Loucy (cell line): ENCODE data around the gene NAGPA.

Experiments
- H2AFZ ChIP-seq: fragments of 200-600 bp; sonication (generic); 2 replicates; pipeline ENCODE4 v1.6.0; 2016; ENCODE audit warnings: antibody characterized with exemption, mild to moderate bottlenecking, low read length, moderate library complexity
- H3F3A ChIP-seq: fragments of 200-600 bp; 2 replicates; pipeline ENCODE4 v1.6.0; 2016; ENCODE audit warnings: antibody characterized with exemption, low read depth, mild to moderate bottlenecking
- H3K27me3 ChIP-seq: fragments of 200-600 bp; sonication (generic); 2 replicates; pipeline ENCODE4 v1.6.1; 2014; ENCODE audit warnings: low read length, mild to moderate bottlenecking; ENCODE audit not compliant: insufficient read depth, poor library complexity, severe bottlenecking
- H3K36me3 ChIP-seq: fragments of 200-600 bp; sonication (generic); 2 replicates; pipeline ENCODE4 v1.6.1; 2016; ENCODE audit warnings: low read length; ENCODE audit not compliant: insufficient read depth
- H3K4me1 ChIP-seq: fragments of 200-600 bp; sonication (generic); 2 replicates; pipeline ENCODE4 v1.5.1; 2014; ENCODE audit warnings: low read length, mild to moderate bottlenecking; ENCODE audit not compliant: insufficient read depth, poor library complexity, severe bottlenecking
- H3K4me2 ChIP-seq: fragments of 200-600 bp; sonication (generic); 2 replicates; pipeline ENCODE4 v1.6.0; 2014; ENCODE audit warnings: antibody characterized with exemption, low read length, low read depth, mild to moderate bottlenecking; ENCODE audit not compliant: poor library complexity, severe bottlenecking
- H3K4me3 ChIP-seq: fragments of 200-600 bp; sonication (generic); 2 replicates; pipeline ENCODE4 v1.5.1; 2014; ENCODE audit warnings: low read length, mild to moderate bottlenecking, mixed read lengths; ENCODE audit not compliant: poor library complexity, severe bottlenecking
- H3K79me2 ChIP-seq: fragments of 200-600 bp; sonication (generic); 2 replicates; pipeline ENCODE4 v1.6.1; 2014; ENCODE audit warnings: low read length; ENCODE audit not compliant: insufficient read depth
- H3K9ac ChIP-seq: fragments of 200-600 bp; sonication (generic); 2 replicates; pipeline ENCODE4 v1.6.0; 2014; ENCODE audit warnings: mild to moderate bottlenecking, low read depth, low read length, moderate library complexity; ENCODE audit not compliant: poor library complexity, severe bottlenecking
- H3K9me2 ChIP-seq: fragments of 200-600 bp; sonication (generic); replicated peaks from 2 replicates; pipeline ENCODE4 v1.6.1; 2016; ENCODE audit warnings: low read depth, low read length, mixed read lengths
- H3K9me3 ChIP-seq: fragments of 200-600 bp; sonication (generic); 2 replicates; pipeline ENCODE4 v1.6.1; 2014; ENCODE audit warnings: mild to moderate bottlenecking, antibody characterized with exemption, low read length, low read depth; ENCODE audit not compliant: insufficient read depth
- H4K20me1 ChIP-seq: fragments of 200-600 bp; sonication (generic); 2 replicates; pipeline ENCODE4 v1.6.0; 2014; ENCODE audit warnings: antibody characterized with exemption, low read length, mild to moderate bottlenecking; ENCODE audit not compliant: insufficient read depth, poor library complexity, severe bottlenecking
- EZH2phosphoT487 ChIP-seq: fragments of 200-600 bp; IDR thresholded peaks from 2 replicates; pipeline ENCODE4 v1.6.1; 2018; ENCODE audit warnings: antibody characterized with exemption, mild to moderate bottlenecking, moderate library complexity, borderline replicate concordance
- TF ChIP-seq, protein P1 (sequence below): fragments of 200-600 bp; sonication (generic); conservative IDR thresholded peaks from 2 replicates; pipeline ENCODE4 v1.5.1; 2014; ENCODE audit warnings: mild to moderate bottlenecking, antibody characterized with exemption, low read length

Gene NAGPA

DNA sequence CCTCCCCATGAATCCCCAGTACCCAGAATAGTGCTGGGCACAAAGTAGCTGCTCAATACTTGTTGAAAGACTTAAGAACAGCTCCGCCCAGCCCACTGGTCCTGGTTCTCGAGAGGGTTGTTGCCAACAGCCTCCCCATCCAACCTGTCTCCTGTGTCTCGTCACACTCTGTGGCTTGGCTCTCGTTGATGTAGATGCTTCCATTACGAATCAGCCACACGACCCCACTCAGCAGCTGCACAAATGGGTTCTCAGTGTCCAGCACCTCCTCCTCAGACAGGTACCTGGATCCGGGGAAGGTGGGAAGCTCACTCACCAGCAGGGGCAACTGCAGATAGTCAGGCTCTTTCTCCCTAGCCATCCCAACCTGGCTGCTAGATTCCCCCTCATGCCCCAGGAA, 2.1 kb downstream of the NAGPA start:
- Histone ChIP-seq H3K4me1 (no peaks in the 10 kb centered on the region), H3K9me3 (no peaks in the 10 kb centered on the region), H3F3A (no peaks in the 10 kb centered on the region), H3K27me3 (no peaks in the 10 kb centered on the region), H2AFZ (no peak overlapping the region), H3K4me2 (no peak overlapping the region), H3K79me2 (no peaks in the 10 kb centered on the region), H3K36me3 (no peaks in the 10 kb centered on the region), H3K4me3 (no peak overlapping the region), H3K9me2 (no peaks in the 10 kb centered on the region), H4K20me1 (no peaks in the 10 kb centered on the region), H3K9ac (no peak overlapping the region)
- TF ChIP-seq, protein P1, sequence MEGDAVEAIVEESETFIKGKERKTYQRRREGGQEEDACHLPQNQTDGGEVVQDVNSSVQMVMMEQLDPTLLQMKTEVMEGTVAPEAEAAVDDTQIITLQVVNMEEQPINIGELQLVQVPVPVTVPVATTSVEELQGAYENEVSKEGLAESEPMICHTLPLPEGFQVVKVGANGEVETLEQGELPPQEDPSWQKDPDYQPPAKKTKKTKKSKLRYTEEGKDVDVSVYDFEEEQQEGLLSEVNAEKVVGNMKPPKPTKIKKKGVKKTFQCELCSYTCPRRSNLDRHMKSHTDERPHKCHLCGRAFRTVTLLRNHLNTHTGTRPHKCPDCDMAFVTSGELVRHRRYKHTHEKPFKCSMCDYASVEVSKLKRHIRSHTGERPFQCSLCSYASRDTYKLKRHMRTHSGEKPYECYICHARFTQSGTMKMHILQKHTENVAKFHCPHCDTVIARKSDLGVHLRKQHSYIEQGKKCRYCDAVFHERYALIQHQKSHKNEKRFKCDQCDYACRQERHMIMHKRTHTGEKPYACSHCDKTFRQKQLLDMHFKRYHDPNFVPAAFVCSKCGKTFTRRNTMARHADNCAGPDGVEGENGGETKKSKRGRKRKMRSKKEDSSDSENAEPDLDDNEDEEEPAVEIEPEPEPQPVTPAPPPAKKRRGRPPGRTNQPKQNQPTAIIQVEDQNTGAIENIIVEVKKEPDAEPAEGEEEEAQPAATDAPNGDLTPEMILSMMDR, result no peak
- no peak for TF ChIP-seq EZH2phosphoT487

DNA sequence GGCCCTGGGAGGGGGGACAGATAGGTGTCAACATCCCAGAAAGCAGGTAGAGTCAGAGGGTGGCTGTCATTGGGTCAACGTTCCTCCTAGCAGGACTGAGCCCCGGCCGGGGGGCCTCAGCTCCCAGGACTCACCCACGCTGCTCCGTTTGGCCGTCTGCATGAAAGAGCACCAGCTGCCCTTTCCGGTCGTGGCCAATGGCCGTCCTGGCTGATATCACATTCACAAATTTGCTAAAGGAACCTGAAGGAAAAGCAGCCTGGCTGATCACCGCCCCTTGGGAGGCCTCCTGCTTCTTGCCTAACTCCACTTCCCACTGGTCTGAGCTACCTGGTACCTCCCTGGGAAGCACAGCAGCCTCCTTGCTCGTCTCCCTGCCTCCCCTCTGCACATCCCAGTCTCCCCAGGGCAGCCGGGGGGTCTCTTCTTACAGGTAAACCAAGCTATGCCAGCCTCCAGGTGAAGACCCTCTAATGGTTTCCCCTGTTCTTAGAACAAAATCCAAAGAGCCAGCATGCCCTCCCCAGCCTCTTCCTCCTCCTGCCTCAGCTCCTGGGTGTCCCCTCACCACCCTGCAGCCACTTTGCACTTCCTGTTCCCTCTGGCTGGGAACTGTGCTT, 3.4 kb downstream of the NAGPA start:
- no peak for TF ChIP-seq EZH2phosphoT487
- TF ChIP-seq, protein P1, result no peak
- H3K9me2 ChIP-seq, result no peaks in the 10 kb centered on the region
- no peak overlapping the region for H3K9ac ChIP-seq
- H3K36me3 ChIP-seq, result no peaks in the 10 kb centered on the region
- H3K4me1 ChIP-seq, result no peaks in the 10 kb centered on the region
- H3K4me2 ChIP-seq, result no peak overlapping the region
- H3K4me3 ChIP-seq, result no peak overlapping the region
- H3K9me3 ChIP-seq, result no peaks in the 10 kb centered on the region
- H3K27me3 ChIP-seq, result no peaks in the 10 kb centered on the region
- H3K79me2 ChIP-seq, result no peaks in the 10 kb centered on the region
- no peaks in the 10 kb centered on the region for H3F3A ChIP-seq
- no peak overlapping the region for H2AFZ ChIP-seq
- H4K20me1 ChIP-seq, result no peaks in the 10 kb centered on the region

DNA sequence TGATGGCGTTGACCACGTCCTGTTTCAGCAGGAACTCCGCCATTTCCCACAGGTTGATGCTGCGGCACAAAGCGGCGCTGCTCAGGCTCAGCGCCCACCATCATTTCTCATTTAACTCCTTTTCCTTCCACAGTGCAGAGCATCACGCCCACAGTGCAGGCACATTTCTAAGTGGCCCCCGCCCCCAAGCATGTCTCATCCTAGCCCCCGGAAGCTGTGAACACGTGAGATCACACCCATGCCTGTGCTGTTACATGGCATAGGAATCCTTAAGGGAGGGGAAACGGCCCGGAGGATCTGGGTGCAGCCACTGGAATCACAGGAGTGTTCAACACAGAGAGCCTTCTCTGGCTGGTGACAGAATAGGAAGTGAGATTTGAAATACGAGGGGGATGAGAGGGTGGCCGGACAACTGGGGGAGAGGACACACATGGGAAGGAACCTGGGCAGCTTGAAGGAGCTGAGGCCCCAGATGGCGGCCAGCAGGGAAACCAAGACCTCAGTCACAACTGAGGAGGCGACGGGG, 4.7 kb downstream of the NAGPA start:
- Histone ChIP-seq H3K36me3 (no peaks in the 10 kb centered on the region), H2AFZ (no peak overlapping the region), H3K9me3 (no peaks in the 10 kb centered on the region), H3K4me1 (no peaks in the 10 kb centered on the region), H3K9me2 (no peaks in the 10 kb centered on the region), H3K4me2 (no peak overlapping the region), H3F3A (no peaks in the 10 kb centered on the region), H3K27me3 (no peaks in the 10 kb centered on the region), H3K4me3 (no peak overlapping the region), H3K9ac (no peak overlapping the region), H3K79me2 (no peaks in the 10 kb centered on the region), H4K20me1 (no peaks in the 10 kb centered on the region)
- TF ChIP-seq EZH2phosphoT487, result no peak
- TF ChIP-seq, protein P1, result no peak
